ENCODE measurements around the gene APOH.
"Not testable (repeated sequence)": the region's sequence is repeated elsewhere in the genome, so short reads cannot be mapped to it uniquely, and the experiment has no call there.

The APOH gene

GRCh38 chr17:66228887-66229782, at the start of gene APOH:
Gene APOH (minus strand): TSS chr17:66229415. CDS start chr17:66229379, 36 bp downstream.
- DNase-seq, result no peak

GRCh38 chr17:66277191-66277590, 48.0 kb upstream of the APOH start:
- DNase-seq, result no peak

GRCh38 chr17:66276328-66276937, 47.2 kb upstream of the APOH start:
- DNase-seq, result no peak

GRCh38 chr17:66275651-66276050, 46.4 kb upstream of the APOH start:
- DNase-seq, result no peak

GRCh38 chr17:66273586-66273848, 44.3 kb upstream of the APOH start:
- DNase-seq, result no peak

GRCh38 chr17:66272811-66273585, 43.8 kb upstream of the APOH start:
- no peak for DNase-seq

- DNase-seq, result no peak
Measured at GRCh38 chr17:66271512-66271911, 42.3 kb upstream of the APOH start.

- DNase-seq, result no peak
Measured at GRCh38 chr17:66270106-66270505, 40.9 kb upstream of the APOH start.

- DNase-seq, result no peak
Measured at GRCh38 chr17:66268247-66268927, 39.2 kb upstream of the APOH start.

GRCh38 chr17:66264696-66265095, 35.5 kb upstream of the APOH start:
- DNase-seq, result no peak

GRCh38 chr17:66262767-66263166, 33.6 kb upstream of the APOH start:
- DNase-seq, result no peak

GRCh38 chr17:66260688-66261087, 31.5 kb upstream of the APOH start:
- no peak for DNase-seq

- no peak for DNase-seq
Measured at GRCh38 chr17:66260275-66260674, 31.1 kb upstream of the APOH start.

GRCh38 chr17:66255527-66255971, 26.3 kb upstream of the APOH start:
- DNase-seq, result no peak

- DNase-seq, result peak; percentile 10 to 26
Measured at GRCh38 chr17:66255112-66255511, 25.9 kb upstream of the APOH start.

- not testable (repeated sequence) for DNase-seq
Measured at GRCh38 chr17:66253458-66253857, 24.2 kb upstream of the APOH start.

- no peak for DNase-seq
Measured at GRCh38 chr17:66250686-66251085, 21.5 kb upstream of the APOH start.

GRCh38 chr17:66248285-66248684, 19.1 kb upstream of the APOH start:
- no peak for DNase-seq

GRCh38 chr17:66241839-66242238, 12.6 kb upstream of the APOH start:
- no peak for DNase-seq

- no peak for DNase-seq
Measured at GRCh38 chr17:66240630-66241029, 11.4 kb upstream of the APOH start.

GRCh38 chr17:66240013-66240412, 10.8 kb upstream of the APOH start:
- no peak for DNase-seq

GRCh38 chr17:66235377-66235994, 6.3 kb upstream of the APOH start:
- no peak for DNase-seq

GRCh38 chr17:66234611-66235010, 5.4 kb upstream of the APOH start:
- DNase-seq, result no peak

All from stimulated activated CD4-positive, alpha-beta T cell treated with anti-CD3 and anti-CD28 coated beads, Interleukin-2, amount 100 ng/mL, for 48 hours (primary cell).